Memory B cell (primary cell): ENCODE data around the gene HAGHL.

Source experiments
- ATAC-seq: fragments of 150-1000 bp; cut with Tn5 transposase; 2 replicates; pipeline ENCODE4 v1.10.0; 2021; ENCODE audit warnings: low read depth, mild to moderate bottlenecking, moderate library complexity
- DNase-seq, 2 donors: peaks; one replicate each; pipeline ENCODE4 v3.0.0; 2022; ENCODE audit warnings: low spot score in 2 of 2
- H3K27ac Mint-ChIP-seq: one replicate; pipeline ENCODE4 v1.8.0; 2022; ENCODE audit warnings: mild to moderate bottlenecking, moderate library complexity, mixed read lengths
- H3K27me3 Mint-ChIP-seq: one replicate; pipeline ENCODE4 v1.8.0; 2022; ENCODE audit warnings: mixed read lengths
- H3K36me3 Mint-ChIP-seq: one replicate; pipeline ENCODE4 v1.8.0; 2022; ENCODE audit warnings: mild to moderate bottlenecking, mixed read lengths
- H3K4me1 Mint-ChIP-seq: one replicate; pipeline ENCODE4 v1.8.0; 2022; ENCODE audit warnings: mixed read lengths
- H3K4me3 Mint-ChIP-seq: one replicate; pipeline ENCODE4 v1.8.0; 2022; ENCODE audit warnings: mild to moderate bottlenecking, moderate library complexity, mixed read lengths
- H3K9me3 Mint-ChIP-seq: one replicate; pipeline ENCODE4 v1.8.0; 2022; ENCODE audit warnings: mixed read lengths

HAGHL gene

DNA sequence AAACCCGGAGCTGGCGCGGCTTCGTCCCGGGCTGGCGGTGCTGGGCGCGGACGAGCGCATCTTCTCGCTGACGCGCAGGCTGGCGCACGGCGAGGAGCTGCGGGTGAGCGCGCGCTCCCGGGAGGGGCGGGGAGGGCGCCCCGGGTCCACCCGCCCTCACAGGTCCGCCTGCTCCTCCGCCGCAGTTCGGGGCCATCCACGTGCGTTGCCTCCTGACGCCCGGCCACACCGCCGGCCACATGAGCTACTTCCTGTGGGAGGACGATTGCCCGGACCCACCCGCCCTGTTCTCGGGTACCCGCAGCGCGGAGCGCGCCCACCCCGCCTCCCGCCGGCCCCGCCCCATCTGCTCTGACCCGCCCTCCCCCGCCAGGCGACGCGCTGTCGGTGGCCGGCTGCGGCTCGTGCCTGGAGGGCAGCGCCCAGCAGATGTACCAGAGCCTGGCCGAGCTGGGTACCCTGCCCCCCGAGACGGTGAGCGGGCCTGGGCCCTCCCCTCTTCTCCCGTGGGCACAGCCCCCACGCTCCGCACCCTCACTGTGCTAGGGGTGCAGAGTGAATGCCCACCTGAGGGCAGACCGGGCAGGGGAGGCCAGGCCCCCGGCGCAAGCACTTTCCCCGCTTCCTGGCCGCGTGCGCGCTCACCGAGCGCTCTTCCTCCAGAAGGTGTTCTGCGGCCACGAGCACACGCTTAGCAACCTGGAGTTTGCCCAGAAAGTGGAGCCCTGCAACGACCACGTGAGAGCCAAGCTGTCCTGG lies 1.4 kb downstream of the HAGHL start:
- Mint-ChIP-seq H3K27ac (no peak overlapping the region), H3K4me1 (no peaks in the 10 kb centered on the region), H3K36me3 (no peaks in the 10 kb centered on the region), H3K9me3 (no peaks in the 10 kb centered on the region), H3K27me3 (no peaks in the 10 kb centered on the region), H3K4me3 (peak overlapping the region; percentile 74)
- DNase-seq (peak; percentile 75 to 81), ATAC-seq (peak; percentile 74)

DNA sequence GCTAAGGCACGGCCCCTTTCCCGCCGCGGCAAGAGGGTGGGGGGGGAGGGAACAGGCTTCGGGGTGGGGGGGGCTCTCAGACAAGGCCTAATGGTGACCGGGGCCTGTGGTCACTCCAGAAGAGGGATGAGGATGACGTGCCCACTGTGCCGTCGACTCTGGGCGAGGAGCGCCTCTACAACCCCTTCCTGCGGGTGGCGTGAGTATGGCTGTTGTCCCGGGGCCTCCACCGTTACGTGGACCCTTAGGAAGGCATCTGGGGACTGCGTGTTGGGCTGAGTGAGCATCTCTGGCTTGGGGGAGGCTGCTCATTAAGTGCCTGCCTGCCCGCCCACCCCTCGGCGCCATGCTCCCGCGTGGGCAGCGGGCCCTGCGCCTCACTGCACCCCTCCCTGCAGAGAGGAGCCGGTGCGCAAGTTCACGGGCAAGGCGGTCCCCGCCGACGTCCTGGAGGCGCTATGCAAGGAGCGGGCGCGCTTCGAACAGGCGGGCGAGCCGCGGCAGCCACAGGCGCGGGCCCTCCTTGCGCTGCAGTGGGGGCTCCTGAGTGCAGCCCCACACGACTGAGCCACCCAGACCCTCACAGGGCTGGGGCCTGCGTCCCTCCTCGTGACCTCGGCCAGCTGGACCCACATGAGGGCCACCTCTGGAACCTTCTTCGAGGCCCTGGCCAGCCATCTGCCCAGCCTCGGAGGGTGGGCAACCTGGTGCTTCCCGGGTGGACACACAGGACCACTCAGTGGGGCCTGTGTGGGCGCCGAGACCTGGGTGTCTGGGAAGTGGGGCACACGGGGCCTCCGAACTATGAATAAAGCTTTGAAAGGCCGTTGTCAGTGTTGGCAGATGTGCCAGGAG lies 2.2 kb downstream of the HAGHL start:
- ATAC-seq = no peak
- DNase-seq = peak in 1 of 2 donors; percentile 16
- H3K4me1 Mint-ChIP-seq = no peaks in the 10 kb centered on the region
- H3K27ac Mint-ChIP-seq = no peak overlapping the region
- peak overlapping the region; percentile 74 for H3K4me3 Mint-ChIP-seq
- H3K9me3 Mint-ChIP-seq = no peaks in the 10 kb centered on the region
- no peaks in the 10 kb centered on the region for H3K27me3 Mint-ChIP-seq
- H3K36me3 Mint-ChIP-seq = no peaks in the 10 kb centered on the region

DNA sequence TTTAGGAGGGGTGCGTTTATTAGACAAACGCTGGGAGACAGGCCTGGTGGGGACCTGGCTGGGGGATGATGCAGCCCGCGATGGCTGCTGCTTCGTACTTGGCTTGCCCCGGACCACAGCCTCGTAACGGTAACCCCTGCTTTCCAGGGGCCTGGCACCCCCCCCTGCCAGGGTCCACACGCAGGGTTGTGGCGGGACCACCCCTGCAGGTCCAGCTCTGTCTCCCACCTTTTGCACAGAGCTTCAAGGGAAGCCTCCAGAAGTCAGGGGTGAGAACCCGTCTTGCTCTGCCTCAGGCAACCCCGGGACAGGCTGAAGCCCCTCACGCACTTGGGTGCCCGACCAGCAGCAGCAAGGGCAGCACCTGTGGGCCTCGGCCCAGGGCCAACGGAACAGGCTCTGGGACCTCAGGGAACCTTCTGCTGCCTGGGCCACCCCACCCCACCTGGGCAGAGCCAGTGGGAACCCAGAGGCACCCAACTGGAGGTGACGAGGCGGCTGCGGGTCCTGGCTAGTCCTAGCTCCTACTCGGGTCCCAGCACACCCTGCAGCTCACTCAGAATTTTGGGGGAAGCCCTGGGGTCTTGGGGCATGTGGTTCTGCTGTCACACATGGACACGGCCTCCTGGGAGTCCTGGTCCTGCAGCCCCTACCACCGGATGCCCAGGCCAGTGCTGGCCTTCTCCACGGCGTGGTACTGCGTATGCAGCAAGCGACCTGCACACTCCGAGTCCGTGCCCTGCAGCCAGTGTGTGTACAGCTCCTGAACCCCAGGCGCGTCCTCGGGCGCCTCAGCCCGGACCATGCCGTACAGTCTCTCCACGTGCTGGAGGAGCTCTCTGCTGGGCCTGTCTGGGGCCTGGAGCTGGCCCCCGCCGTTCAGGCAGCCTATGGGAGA lies 3.1 kb downstream of the HAGHL start:
- no peak for DNase-seq
- Mint-ChIP-seq H3K4me3 (no peak overlapping the region), H3K27me3 (no peaks in the 10 kb centered on the region), H3K36me3 (no peaks in the 10 kb centered on the region), H3K27ac (no peak overlapping the region), H3K4me1 (no peaks in the 10 kb centered on the region), H3K9me3 (no peaks in the 10 kb centered on the region)
- ATAC-seq = no peak

DNA sequence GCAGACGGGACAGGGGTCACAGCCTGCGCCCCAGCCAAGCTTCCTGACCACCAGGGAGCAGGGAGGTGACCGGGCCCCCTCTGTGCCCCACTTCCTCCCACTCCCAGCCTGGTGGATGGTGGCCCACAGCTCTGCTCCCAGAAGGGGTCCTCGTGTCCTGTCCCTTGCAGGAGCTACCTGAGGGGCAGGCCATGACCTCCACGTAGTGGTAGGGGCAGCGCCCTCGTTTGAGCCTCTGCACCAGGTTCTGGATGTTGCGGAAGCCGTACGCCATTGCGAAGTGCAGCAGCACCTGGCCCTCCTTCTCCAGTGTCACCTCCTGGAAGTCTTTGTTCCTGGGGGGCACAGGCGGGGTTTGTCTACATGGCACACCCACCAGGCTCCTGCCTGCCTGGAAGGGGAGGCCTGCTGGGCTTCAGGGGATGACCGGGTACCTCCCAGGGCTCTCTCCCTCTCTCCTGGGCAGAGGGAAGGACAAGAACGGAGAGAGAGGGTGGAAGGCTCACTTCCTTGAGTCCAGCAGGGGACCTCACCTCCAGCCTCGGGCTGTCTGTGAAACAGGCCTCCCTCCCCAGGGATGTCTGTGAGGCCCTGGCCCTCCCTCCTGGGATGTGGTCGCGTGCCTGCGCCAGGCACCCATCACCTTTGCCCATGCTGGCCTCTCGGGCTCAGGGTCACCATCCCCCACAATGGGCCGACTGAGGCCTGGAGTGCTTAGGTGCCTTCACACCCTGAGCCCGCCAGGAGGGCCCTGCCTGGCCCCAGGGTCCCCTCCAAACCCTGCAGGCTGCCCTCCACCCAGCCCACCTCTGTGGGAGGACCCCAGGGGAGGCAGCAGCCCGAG lies 4.0 kb downstream of the HAGHL start:
- no peak overlapping the region for H3K4me3 Mint-ChIP-seq
- H3K27me3 Mint-ChIP-seq = no peaks in the 10 kb centered on the region
- DNase-seq (no peak), ATAC-seq (no peak)
- H3K9me3 Mint-ChIP-seq = no peaks in the 10 kb centered on the region
- H3K27ac Mint-ChIP-seq = no peak overlapping the region
- H3K4me1 Mint-ChIP-seq = peaks cover 4% of the 10 kb centered on the region
- H3K36me3 Mint-ChIP-seq = peaks cover 5% of the 10 kb centered on the region

DNA sequence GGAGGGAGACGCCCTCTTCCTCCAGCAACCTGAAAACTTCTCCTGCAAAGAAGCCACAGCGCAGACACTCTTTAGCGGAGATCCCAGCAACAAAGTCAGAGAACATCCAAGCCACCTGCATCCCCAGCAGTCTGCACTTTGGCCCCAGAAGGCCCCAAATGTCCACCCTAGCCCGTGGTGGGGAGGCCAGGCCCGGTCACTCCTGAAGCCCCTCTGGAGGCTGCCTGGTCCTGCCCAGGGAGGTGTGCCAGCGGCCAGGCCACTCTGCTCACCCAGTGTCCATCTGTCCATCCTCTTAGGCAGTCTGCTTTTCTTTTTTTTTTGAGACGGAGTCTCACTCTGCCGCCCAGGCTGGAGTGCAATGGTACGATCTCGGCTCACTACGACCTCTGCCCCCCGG lies 5.4 kb downstream of the HAGHL start:
- Mint-ChIP-seq H3K27me3 (no peaks in the 10 kb centered on the region), H3K36me3 (peaks cover 5% of the 10 kb centered on the region), H3K9me3 (no peaks in the 10 kb centered on the region), H3K27ac (no peak overlapping the region), H3K4me1 (peaks cover 4% of the 10 kb centered on the region), H3K4me3 (no peak overlapping the region)
- DNase-seq = no peak
- ATAC-seq = no peak

DNA sequence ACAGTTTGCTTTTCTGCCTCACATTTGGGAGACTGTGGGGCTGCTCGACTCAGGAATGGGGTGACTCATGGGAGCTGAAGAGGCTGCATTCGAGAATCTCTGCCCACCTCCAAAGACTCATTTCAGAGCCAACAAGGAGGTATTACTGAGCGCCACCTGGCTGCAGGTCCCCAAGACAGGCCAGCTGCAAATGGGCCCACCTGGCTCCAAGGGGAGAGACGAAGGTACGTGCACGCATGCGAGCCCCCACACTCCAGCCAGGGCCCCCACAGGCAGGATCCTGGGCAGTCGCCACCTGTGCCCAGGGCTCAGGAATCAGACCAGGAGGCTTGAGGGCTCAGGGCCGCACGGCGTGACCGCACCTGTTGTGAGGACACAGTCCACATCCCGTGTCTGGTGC lies 6.0 kb downstream of the HAGHL start:
- Mint-ChIP-seq H3K36me3 (peaks cover 8% of the 10 kb centered on the region), H3K4me3 (no peak overlapping the region), H3K27me3 (no peaks in the 10 kb centered on the region), H3K4me1 (peaks cover 9% of the 10 kb centered on the region), H3K9me3 (no peaks in the 10 kb centered on the region), H3K27ac (no peak overlapping the region)
- DNase-seq (no peak), ATAC-seq (no peak)

DNA sequence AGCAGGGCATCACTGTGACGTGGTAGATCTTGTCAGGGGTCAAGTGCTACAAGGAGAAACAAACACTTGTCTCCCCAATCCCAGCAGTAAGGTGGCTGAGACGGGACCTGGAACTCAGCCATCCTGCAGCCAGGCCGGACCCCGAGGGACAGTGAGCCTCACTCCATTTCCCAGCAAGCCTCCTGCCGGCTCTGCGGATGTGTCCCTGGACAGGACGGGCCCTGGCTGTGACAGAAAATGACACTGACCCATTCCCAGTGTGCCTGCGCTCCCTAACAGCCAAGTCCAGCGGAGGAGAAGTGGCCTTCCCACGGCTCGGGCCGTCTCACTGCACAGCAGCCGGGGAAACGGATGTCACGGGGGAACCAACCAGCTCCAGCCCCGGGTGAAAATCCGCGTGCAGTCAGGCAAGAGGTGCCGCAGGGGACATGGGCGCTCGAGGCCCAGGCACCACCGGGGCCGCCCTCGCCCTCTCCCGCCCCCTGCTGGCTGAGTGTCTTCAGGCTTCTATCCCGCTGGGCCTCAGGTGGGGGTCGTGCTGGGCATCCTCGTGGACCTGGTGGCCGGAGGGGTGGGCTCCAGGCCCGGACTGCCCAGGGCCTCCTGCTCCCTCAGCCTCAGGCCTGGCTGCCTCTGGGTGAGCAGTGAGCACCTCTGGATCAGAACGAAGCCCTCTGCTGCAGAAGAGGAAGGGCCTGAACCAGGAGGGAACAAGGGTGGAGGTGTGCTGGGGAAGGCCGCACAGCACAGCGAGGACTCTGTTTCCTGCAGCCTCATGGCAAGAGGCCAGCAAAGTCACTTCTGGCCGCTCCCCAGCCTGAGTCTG lies 6.7 kb downstream of the HAGHL start:
- peaks cover 8% of the 10 kb centered on the region for H3K36me3 Mint-ChIP-seq
- H3K4me1 Mint-ChIP-seq = peaks cover 11% of the 10 kb centered on the region
- ATAC-seq (no peak), DNase-seq (no peak)
- H3K27ac Mint-ChIP-seq = no peak overlapping the region
- H3K4me3 Mint-ChIP-seq = no peak overlapping the region
- no peaks in the 10 kb centered on the region for H3K27me3 Mint-ChIP-seq
- no peaks in the 10 kb centered on the region for H3K9me3 Mint-ChIP-seq

DNA sequence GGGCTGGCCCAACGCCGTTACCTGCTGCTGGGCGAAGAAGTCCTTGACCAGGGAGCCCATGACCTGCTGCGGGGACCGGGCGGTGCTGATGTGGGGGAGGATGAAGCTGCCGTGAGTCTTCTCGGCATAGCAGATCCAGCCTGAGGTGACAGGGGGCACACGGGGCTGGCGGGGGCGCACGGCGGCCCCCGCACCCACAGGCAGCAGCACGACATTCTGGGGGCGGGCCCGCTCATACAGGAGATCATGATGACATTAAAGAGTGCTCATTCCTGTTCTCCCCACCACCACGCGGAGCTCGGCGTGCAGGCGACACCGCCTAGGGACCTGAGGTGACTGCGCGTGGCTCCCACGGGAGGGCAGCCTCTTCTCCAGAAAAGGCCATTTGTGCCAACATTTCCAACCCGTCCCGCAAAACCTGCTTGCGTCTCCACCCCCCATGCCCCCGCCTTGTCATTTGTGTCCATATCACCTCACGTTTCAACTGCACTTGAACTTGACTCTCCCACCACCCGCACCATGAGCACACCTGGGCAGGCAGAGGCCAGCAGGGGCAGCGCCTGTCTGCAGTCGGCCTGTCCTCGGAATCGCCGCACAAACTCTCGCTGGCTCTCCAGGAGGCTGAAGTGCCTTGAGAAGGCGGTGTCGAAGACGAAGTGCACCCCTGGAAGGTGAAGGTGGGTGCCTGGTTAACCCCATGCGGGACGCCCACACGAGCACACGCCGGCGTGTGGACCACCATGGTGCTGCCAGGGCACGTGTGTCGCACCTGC lies 7.5 kb downstream of the HAGHL start:
- H3K4me3 Mint-ChIP-seq = no peak overlapping the region
- DNase-seq (no peak), ATAC-seq (no peak)
- H3K4me1 Mint-ChIP-seq = peaks cover 13% of the 10 kb centered on the region
- H3K27me3 Mint-ChIP-seq = no peaks in the 10 kb centered on the region
- no peaks in the 10 kb centered on the region for H3K9me3 Mint-ChIP-seq
- no peak overlapping the region for H3K27ac Mint-ChIP-seq
- peaks cover 8% of the 10 kb centered on the region for H3K36me3 Mint-ChIP-seq

DNA sequence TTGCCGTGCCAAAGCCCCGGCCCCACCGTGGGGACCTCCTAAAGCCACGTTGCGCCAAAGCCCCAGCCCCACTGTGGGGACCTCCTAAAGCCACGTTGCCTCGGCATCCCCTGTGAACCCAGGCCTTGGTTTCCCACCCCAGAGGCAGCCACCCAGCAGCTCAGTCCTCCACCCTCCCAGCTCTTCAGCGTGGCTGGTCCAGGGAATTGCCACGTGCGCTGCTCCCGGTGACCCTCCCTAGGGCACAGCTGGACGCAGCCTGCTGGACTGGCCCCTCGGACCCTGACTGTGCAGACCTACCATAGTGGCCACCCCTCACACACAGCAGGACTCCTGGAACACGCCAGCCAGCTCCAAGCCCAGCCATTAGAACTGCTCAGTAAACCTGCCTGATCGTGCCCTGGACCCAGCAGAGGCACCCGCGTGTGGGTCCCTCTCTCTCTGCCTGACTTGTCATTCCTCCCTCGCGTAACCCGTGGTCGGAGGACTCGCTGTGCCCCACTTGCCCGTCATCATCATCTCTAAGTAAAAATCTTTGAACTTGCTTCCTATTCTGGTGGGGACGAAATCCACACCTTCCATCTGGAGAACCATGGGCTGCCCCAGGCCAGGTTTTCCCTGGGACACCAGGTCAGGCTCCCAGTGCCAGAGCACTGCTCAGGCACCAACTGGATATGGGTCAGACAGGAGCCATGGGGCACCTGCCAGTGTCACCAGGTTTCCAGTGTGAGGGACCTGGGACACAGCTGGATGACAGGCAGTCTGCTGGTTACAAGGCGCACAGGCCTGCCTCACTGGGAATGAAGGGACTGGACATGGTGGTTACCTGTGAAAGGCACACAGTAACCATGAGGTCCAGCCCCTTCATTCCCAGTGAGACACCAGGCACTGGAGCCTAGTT lies 8.3 kb downstream of the HAGHL start:
- DNase-seq (no peak), ATAC-seq (no peak)
- no peak overlapping the region for H3K4me3 Mint-ChIP-seq
- H3K27me3 Mint-ChIP-seq = no peaks in the 10 kb centered on the region
- no peaks in the 10 kb centered on the region for H3K9me3 Mint-ChIP-seq
- H3K4me1 Mint-ChIP-seq = peaks cover 16% of the 10 kb centered on the region
- H3K27ac Mint-ChIP-seq = peak overlapping the region; percentile 31
- peaks cover 8% of the 10 kb centered on the region for H3K36me3 Mint-ChIP-seq

DNA sequence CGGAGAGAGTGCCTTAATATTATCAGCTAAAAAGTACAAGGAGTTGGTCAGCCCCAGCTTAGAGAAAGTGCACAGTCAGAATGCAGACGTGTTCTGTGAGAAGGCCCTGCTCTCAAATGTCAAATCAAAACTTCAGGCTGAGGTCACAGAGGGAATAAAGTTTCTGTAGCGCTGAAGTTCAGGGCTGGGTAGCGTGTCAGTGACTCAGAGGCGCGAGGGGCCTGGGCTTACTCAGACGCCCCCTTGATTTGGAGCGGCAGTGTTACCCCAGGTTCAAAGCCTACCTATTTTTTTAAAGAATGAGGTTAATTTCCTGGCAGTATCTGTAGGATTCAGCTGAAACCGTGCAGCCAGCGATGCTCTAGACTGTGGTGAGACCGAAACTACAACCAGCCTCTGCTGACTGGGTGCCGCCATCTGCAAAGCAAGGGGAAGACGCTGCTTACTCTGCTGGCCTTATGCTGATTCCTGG lies 9.1 kb downstream of the HAGHL start:
- H3K9me3 Mint-ChIP-seq = no peaks in the 10 kb centered on the region
- H3K4me1 Mint-ChIP-seq = peaks cover 16% of the 10 kb centered on the region
- peaks cover 8% of the 10 kb centered on the region for H3K36me3 Mint-ChIP-seq
- ATAC-seq (no peak), DNase-seq (no peak)
- H3K27ac Mint-ChIP-seq = peak overlapping the region; percentile 31
- H3K27me3 Mint-ChIP-seq = no peaks in the 10 kb centered on the region
- H3K4me3 Mint-ChIP-seq = peak overlapping the region; percentile 54

DNA sequence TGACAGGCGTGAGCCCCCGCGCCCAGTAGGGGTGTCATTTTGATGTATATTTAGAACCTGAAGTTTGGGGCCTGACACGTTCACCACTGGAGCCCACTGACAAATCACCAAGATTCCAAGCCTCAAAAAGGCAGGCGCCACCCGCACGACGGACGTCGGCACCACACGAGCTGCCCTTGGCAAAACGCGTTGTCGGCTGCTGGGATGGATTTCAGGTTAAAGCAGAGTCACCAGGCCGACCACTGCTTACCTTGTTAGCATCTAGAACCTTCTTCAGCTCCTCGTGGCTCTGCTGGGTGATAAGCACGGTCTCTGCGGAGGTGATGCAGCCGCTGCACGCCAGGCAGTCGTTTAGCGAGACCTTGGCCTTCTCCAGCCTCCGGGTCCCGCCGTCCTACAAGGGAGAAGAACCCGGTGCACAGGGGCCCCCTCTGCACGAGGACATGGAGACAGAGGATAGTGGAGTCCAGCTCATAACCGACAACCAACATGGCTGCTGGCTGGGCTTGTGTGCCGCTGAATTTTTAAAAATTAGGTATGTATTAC lies 10.1 kb downstream of the HAGHL start:
- H3K27me3 Mint-ChIP-seq = no peaks in the 10 kb centered on the region
- DNase-seq = no peak
- no peak for ATAC-seq
- H3K4me1 Mint-ChIP-seq = peaks cover 16% of the 10 kb centered on the region
- H3K36me3 Mint-ChIP-seq = peaks cover 8% of the 10 kb centered on the region
- H3K27ac Mint-ChIP-seq = peak overlapping the region; percentile 86
- H3K9me3 Mint-ChIP-seq = no peaks in the 10 kb centered on the region
- no peak overlapping the region for H3K4me3 Mint-ChIP-seq
